ENCODE results near the gene ADRA2B. TPM values are rescaled to one million over a fixed set of nuclear protein-coding genes. Genes with fewer than 3 reads are reported as not detected.
A peak's percentile ranks its signal among the peaks of the same experiment; 100 is the strongest.
"Not testable (repeated sequence)": the region's sequence is repeated elsewhere in the genome, so short reads cannot be mapped to it uniquely, and the experiment has no call there.

ADRA2B gene
- 1 to 10 TPM in 1 of 2 donors, under 1 TPM in 1; 0.09 to 1.3 TPM for total RNA-seq

GRCh38 chr2:96116424-96116878 is at the start of gene ADRA2B:
Gene ADRA2B (minus strand): TSS chr2:96116571. CDS start chr2:96116149, 422 bp downstream.
- peak; percentile 67 for ATAC-seq (replicated peaks)
- Mint-ChIP-seq H3K4me3 (peak within 1 kb of the TSS; percentile 82), H3K27me3 (peaks cover 32% of the 10 kb centered on the region), H3K36me3 (ENCODE audit: low read depth) (no peaks in the 10 kb centered on the region), H3K9me3 (no peaks in the 10 kb centered on the region), H3K27ac (no peak within 1 kb of the TSS), H3K4me1 (peaks cover 7% of the 10 kb centered on the region)

DNA sequence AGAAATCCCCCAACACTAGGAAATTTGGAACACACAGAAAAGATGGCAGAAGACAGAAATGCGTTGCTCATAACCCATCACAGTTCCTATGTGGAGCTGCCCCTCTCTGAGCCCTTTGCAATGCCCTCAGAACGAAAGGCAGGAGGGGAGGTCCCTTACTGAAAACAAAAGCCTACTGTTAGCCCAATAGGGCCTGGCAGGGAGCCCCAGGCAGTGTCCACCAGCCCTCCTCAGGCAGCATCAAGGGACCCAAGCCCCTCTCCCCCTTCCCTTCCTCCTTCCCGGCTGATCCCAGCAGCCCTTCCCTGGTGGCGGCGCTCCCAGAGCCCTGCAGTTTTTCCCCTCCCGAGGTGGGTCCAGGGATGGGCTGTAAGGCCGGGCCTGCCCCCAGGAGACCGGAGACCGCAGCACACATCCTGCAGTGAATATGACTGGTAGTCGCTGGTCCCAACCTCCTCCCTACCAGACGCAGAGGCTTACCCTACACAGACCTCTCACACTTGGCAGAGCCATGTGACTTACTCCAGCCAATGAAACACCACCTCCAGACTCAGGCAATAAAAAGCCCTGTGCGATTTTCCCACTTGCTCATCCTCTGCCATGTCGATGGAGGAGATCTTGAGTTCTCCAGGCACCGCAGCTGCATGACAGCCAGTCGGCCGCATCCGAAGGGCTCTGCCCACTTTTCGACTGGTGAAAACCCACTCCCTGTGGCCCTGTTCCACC is 48.3 kb upstream of the ADRA2B start:
- ATAC-seq (replicated peaks): peak; percentile 89
- Mint-ChIP-seq H3K4me3 (peak overlapping the region; percentile 88), H3K9me3 (no peaks in the 10 kb centered on the region), H3K4me1 (peaks cover 41% of the 10 kb centered on the region), H3K27ac (peak overlapping the region; percentile 97), H3K27me3 (no peaks in the 10 kb centered on the region), H3K36me3 (ENCODE audit: low read depth) (peaks cover 14% of the 10 kb centered on the region)

GRCh38 chr2:96163768-96164429 is 47.5 kb upstream of the ADRA2B start:
- peak; percentile 53 for ATAC-seq (replicated peaks)
- H3K4me3 Mint-ChIP-seq: peak overlapping the region; percentile 88
- H3K27ac Mint-ChIP-seq: peak overlapping the region; percentile 97
- H3K27me3 Mint-ChIP-seq: no peaks in the 10 kb centered on the region
- H3K9me3 Mint-ChIP-seq: no peaks in the 10 kb centered on the region
- H3K4me1 Mint-ChIP-seq: peaks cover 48% of the 10 kb centered on the region
- H3K36me3 Mint-ChIP-seq (ENCODE audit: low read depth): peaks cover 20% of the 10 kb centered on the region

GRCh38 chr2:96163415-96163767 is 47.0 kb upstream of the ADRA2B start:
- ATAC-seq (replicated peaks): no peak
- peak overlapping the region; percentile 88 for H3K4me3 Mint-ChIP-seq
- H3K27ac Mint-ChIP-seq: peak overlapping the region; percentile 97
- H3K4me1 Mint-ChIP-seq: peaks cover 50% of the 10 kb centered on the region
- no peaks in the 10 kb centered on the region for H3K27me3 Mint-ChIP-seq
- H3K9me3 Mint-ChIP-seq: no peaks in the 10 kb centered on the region
- H3K36me3 Mint-ChIP-seq (ENCODE audit: low read depth): peaks cover 20% of the 10 kb centered on the region

- H3K9me3 Mint-ChIP-seq: no peaks in the 10 kb centered on the region
- ATAC-seq (replicated peaks): peak; percentile 4
- H3K27ac Mint-ChIP-seq: peak overlapping the region; percentile 97
- peak overlapping the region; percentile 88 for H3K4me3 Mint-ChIP-seq
- peaks cover 25% of the 10 kb centered on the region for H3K36me3 Mint-ChIP-seq (ENCODE audit: low read depth)
- peaks cover 55% of the 10 kb centered on the region for H3K4me1 Mint-ChIP-seq
- no peaks in the 10 kb centered on the region for H3K27me3 Mint-ChIP-seq
Observed at GRCh38 chr2:96161898-96162297, 45.5 kb upstream of the ADRA2B start.

- not testable (repeated sequence) for H3K27me3 Mint-ChIP-seq; ATAC-seq (replicated peaks); H3K9me3 Mint-ChIP-seq
- H3K4me1 Mint-ChIP-seq: peaks cover 65% of the 10 kb centered on the region
- H3K4me3 Mint-ChIP-seq: peak overlapping the region; percentile 88
- peaks cover 25% of the 10 kb centered on the region for H3K36me3 Mint-ChIP-seq (ENCODE audit: low read depth)
- peak overlapping the region; percentile 21 for H3K27ac Mint-ChIP-seq
Observed at GRCh38 chr2:96160366-96160765, 44.0 kb upstream of the ADRA2B start.

- H3K9me3 Mint-ChIP-seq: no peaks in the 10 kb centered on the region
- no peaks in the 10 kb centered on the region for H3K27me3 Mint-ChIP-seq
- peak; percentile 16 for ATAC-seq (replicated peaks)
- peaks cover 57% of the 10 kb centered on the region for H3K4me1 Mint-ChIP-seq
- H3K36me3 Mint-ChIP-seq (ENCODE audit: low read depth): peaks cover 19% of the 10 kb centered on the region
- H3K4me3 Mint-ChIP-seq: peak overlapping the region; percentile 87
- peak overlapping the region; percentile 98 for H3K27ac Mint-ChIP-seq
Observed at GRCh38 chr2:96159084-96159830, 42.9 kb upstream of the ADRA2B start.

DNA sequence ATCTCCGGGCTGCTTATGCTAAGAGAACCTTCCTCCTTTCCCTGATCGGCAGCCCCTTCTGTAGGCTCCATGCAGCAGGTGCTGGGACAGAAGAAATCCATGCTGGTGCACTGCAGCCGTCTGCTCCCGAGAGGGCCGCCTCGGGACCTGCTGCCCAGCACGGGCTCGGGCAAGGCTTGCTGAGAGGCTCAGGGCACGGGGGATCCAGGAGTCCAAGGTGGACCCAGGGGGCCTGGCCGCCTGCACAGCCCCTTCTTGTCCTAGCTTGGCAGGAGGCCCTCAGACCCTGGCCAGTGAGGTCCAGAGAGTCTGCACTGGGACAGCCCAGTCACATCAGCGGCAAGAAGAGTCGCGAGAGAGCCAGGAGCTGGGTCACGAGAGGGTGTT is 42.2 kb upstream of the ADRA2B start:
- H3K36me3 Mint-ChIP-seq (ENCODE audit: low read depth): peaks cover 12% of the 10 kb centered on the region
- no peaks in the 10 kb centered on the region for H3K27me3 Mint-ChIP-seq
- no peaks in the 10 kb centered on the region for H3K9me3 Mint-ChIP-seq
- H3K4me3 Mint-ChIP-seq: peak overlapping the region; percentile 87
- no peak for ATAC-seq (replicated peaks)
- H3K27ac Mint-ChIP-seq: peak overlapping the region; percentile 98
- H3K4me1 Mint-ChIP-seq: peaks cover 50% of the 10 kb centered on the region

- H3K4me1 Mint-ChIP-seq: peaks cover 47% of the 10 kb centered on the region
- H3K27ac Mint-ChIP-seq: peak overlapping the region; percentile 98
- no peaks in the 10 kb centered on the region for H3K9me3 Mint-ChIP-seq
Observed at GRCh38 chr2:96157649-96158553, 41.5 kb upstream of the ADRA2B start.

GRCh38 chr2:96156926-96157648 is 40.7 kb upstream of the ADRA2B start:
- H3K9me3 Mint-ChIP-seq: no peaks in the 10 kb centered on the region
- peaks cover 11% of the 10 kb centered on the region for H3K36me3 Mint-ChIP-seq (ENCODE audit: low read depth)
- H3K27me3 Mint-ChIP-seq: no peaks in the 10 kb centered on the region
- peak overlapping the region; percentile 98 for H3K27ac Mint-ChIP-seq
- H3K4me3 Mint-ChIP-seq: peak overlapping the region; percentile 87
- ATAC-seq (replicated peaks): peak; percentile 6
- peaks cover 44% of the 10 kb centered on the region for H3K4me1 Mint-ChIP-seq

More at GRCh38 chr2:96157649-96158553, 41.5 kb upstream of the ADRA2B start:
- H3K36me3 Mint-ChIP-seq (ENCODE audit: low read depth): peaks cover 11% of the 10 kb centered on the region
- peak overlapping the region; percentile 87 for H3K4me3 Mint-ChIP-seq
- H3K27me3 Mint-ChIP-seq: no peaks in the 10 kb centered on the region
- ATAC-seq (replicated peaks): peak; percentile 80

GRCh38 chr2:96156011-96156820 is 39.8 kb upstream of the ADRA2B start:
- Mint-ChIP-seq H3K9me3 (no peaks in the 10 kb centered on the region), H3K36me3 (ENCODE audit: low read depth) (peaks cover 11% of the 10 kb centered on the region), H3K4me1 (peaks cover 45% of the 10 kb centered on the region), H3K27me3 (no peaks in the 10 kb centered on the region), H3K27ac (peak overlapping the region; percentile 98), H3K4me3 (peak overlapping the region; percentile 87)
- ATAC-seq (replicated peaks): peak; percentile 61

DNA sequence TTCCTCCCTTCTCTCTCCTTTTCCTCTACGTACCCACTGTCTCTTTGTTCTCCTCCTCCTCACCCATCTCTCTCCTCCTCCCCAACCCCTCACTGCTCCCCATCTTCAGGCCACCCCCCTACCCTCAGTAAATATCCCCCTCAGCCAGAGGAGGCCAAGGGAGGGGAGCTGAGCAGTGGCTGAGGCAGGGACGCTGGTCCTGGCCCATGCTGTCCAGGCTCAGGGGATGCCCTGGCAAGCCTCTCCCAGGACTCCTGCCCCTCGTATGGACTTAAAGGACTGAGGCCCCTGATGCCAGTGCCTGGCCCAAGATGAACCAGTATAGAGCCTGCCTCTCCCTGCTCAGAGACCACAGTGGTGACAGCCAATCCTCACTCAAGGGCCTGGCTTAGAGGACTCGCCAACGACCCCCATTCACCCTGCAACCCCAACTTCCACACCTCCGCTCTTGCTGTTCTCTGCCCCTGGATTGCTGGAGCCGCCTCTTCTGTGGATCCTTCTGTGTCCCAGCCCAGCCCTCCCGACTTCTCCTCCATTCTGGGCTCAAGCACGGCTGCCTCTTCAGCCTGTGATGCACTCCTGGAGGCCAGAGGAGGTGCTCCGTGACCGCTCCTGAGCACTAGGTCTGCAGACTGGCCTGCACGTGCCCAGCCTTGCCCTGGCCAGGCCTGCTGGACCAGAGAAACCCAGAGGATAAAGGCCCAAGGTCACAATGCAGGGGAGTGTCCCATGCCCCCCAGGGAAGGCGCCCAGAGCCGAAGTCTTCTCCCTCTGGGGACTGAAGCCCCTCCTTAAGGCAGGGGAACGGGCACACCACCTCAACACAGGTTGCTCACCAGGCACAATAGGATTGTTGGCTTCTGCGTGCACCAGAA is 38.4 kb upstream of the ADRA2B start:
- Mint-ChIP-seq H3K36me3 (ENCODE audit: low read depth) (peaks cover 11% of the 10 kb centered on the region), H3K4me3 (no peak overlapping the region), H3K4me1 (peaks cover 44% of the 10 kb centered on the region), H3K9me3 (no peaks in the 10 kb centered on the region), H3K27me3 (no peaks in the 10 kb centered on the region), H3K27ac (no peak overlapping the region)
- no peak for ATAC-seq (replicated peaks)
